ENCODE results near the gene CADM1. TPM values are rescaled to one million over a fixed set of nuclear protein-coding genes. Genes with fewer than 3 reads are reported as not detected.

The CADM1 gene
- total RNA-seq, 1 experiment from 2014 or later, result not detected

- CTCF ChIA-PET, result interaction anchor here (0.6 kb wide), 1 partner anchor 9 kb away, joined by 4 read pairs; no protein-coding TSS in a partner anchor
- no peak for TF ChIP-seq CTCF (IDR thresholded peaks at IDR 0.05; ENCODE audit: unreplicated experiment)
- Mint-ChIP-seq H3K4me3 (ENCODE audit: unreplicated experiment) (no peak overlapping the region), H3K27ac (ENCODE audit: low read depth, unreplicated experiment) (no peak overlapping the region), H3K36me3 (ENCODE audit: insufficient read depth, unreplicated experiment) (no peaks in the 10 kb centered on the region), H3K27me3 (ENCODE audit: insufficient read depth, unreplicated experiment) (no peaks in the 10 kb centered on the region), H3K9me3 (ENCODE audit: unreplicated experiment) (no peaks in the 10 kb centered on the region), H3K4me1 (ENCODE audit: insufficient read depth, unreplicated experiment) (no peaks in the 10 kb centered on the region)
- intact Hi-C loops (cut with micrococcal nuclease), result no loop called here
- BruUV-seq (replicated peaks), result no TSS peak
- POLR2A ChIA-PET, result no interaction called here
- DNase-seq (ENCODE audit: unreplicated experiment), result no peak
Measured at GRCh38 chr11:115247361-115247760, 256.9 kb downstream of the CADM1 start.

GRCh38 chr11:115244758-115245157 is 259.5 kb downstream of the CADM1 start:
- no peak overlapping the region for H3K27ac Mint-ChIP-seq (ENCODE audit: low read depth, unreplicated experiment)
- no peaks in the 10 kb centered on the region for H3K36me3 Mint-ChIP-seq (ENCODE audit: insufficient read depth, unreplicated experiment)
- H3K9me3 Mint-ChIP-seq (ENCODE audit: unreplicated experiment), result no peaks in the 10 kb centered on the region
- no peak for DNase-seq (ENCODE audit: unreplicated experiment)
- no TSS peak for BruUV-seq (replicated peaks)
- no peaks in the 10 kb centered on the region for H3K27me3 Mint-ChIP-seq (ENCODE audit: insufficient read depth, unreplicated experiment)
- no peaks in the 10 kb centered on the region for H3K4me1 Mint-ChIP-seq (ENCODE audit: insufficient read depth, unreplicated experiment)
- ChIA-PET POLR2A (no interaction called here), CTCF (no interaction called here)
- intact Hi-C loops (cut with micrococcal nuclease), result no loop called here
- no peak for TF ChIP-seq CTCF (IDR thresholded peaks at IDR 0.05; ENCODE audit: unreplicated experiment)
- no peak overlapping the region for H3K4me3 Mint-ChIP-seq (ENCODE audit: unreplicated experiment)

GRCh38 chr11:115244296-115244695 is 259.9 kb downstream of the CADM1 start:
- no peaks in the 10 kb centered on the region for H3K4me1 Mint-ChIP-seq (ENCODE audit: insufficient read depth, unreplicated experiment)
- H3K36me3 Mint-ChIP-seq (ENCODE audit: insufficient read depth, unreplicated experiment), result no peaks in the 10 kb centered on the region
- no peak overlapping the region for H3K4me3 Mint-ChIP-seq (ENCODE audit: unreplicated experiment)
- CTCF ChIA-PET, result interaction anchor here (0.7 kb wide), 1 partner anchor 886 kb away, joined by 3 read pairs; no protein-coding TSS in a partner anchor
- no peaks in the 10 kb centered on the region for H3K27me3 Mint-ChIP-seq (ENCODE audit: insufficient read depth, unreplicated experiment)
- H3K27ac Mint-ChIP-seq (ENCODE audit: low read depth, unreplicated experiment), result no peak overlapping the region
- H3K9me3 Mint-ChIP-seq (ENCODE audit: unreplicated experiment), result no peaks in the 10 kb centered on the region
- no peak for TF ChIP-seq CTCF (IDR thresholded peaks at IDR 0.05; ENCODE audit: unreplicated experiment)
- POLR2A ChIA-PET, result no interaction called here
- no peak for DNase-seq (ENCODE audit: unreplicated experiment)
- intact Hi-C loops (cut with micrococcal nuclease), result no loop called here
- no TSS peak for BruUV-seq (replicated peaks)

GRCh38 chr11:115242982-115243381 is 261.2 kb downstream of the CADM1 start:
- ChIA-PET CTCF (interaction anchor here (0.9 kb wide), 1 partner anchor 46 kb away, joined by 5 read pairs; no protein-coding TSS in a partner anchor), POLR2A (interaction anchor here (0.6 to 1.1 kb wide), 2 partner anchors 47 to 249 kb away, joined by 3 read pairs; no protein-coding TSS in a partner anchor)
- no peaks in the 10 kb centered on the region for H3K27me3 Mint-ChIP-seq (ENCODE audit: insufficient read depth, unreplicated experiment)
- DNase-seq (ENCODE audit: unreplicated experiment), result no peak
- H3K9me3 Mint-ChIP-seq (ENCODE audit: unreplicated experiment), result no peaks in the 10 kb centered on the region
- H3K36me3 Mint-ChIP-seq (ENCODE audit: insufficient read depth, unreplicated experiment), result no peaks in the 10 kb centered on the region
- no peak overlapping the region for H3K4me3 Mint-ChIP-seq (ENCODE audit: unreplicated experiment)
- BruUV-seq (replicated peaks), result no TSS peak
- TF ChIP-seq CTCF (IDR thresholded peaks at IDR 0.05; ENCODE audit: unreplicated experiment), result no peak
- H3K4me1 Mint-ChIP-seq (ENCODE audit: insufficient read depth, unreplicated experiment), result no peaks in the 10 kb centered on the region
- intact Hi-C loops (cut with micrococcal nuclease), result no loop called here
- no peak overlapping the region for H3K27ac Mint-ChIP-seq (ENCODE audit: low read depth, unreplicated experiment)
